Measurements from ENCODE around the gene SNX9. TPM values are rescaled to one million over a fixed set of nuclear protein-coding genes. Genes with fewer than 3 reads are reported as not detected.
"Not testable (repeated sequence)": the region's sequence is repeated elsewhere in the genome, so short reads cannot be mapped to it uniquely, and the experiment has no call there.

Gene SNX9
- total RNA-seq, 1 donor from 2014 or later = 78.1 TPM

- ATAC-seq (no peak), DNase-seq (ENCODE audit: low spot score) (no peak)
- intact Hi-C loops (cut with DNase I) = loop anchor here (10.0 kb wide), 1 partner anchor 174 kb away; no protein-coding TSS in a partner anchor
Measured at GRCh38 chr6:157848693-157849092, 25.6 kb downstream of the SNX9 start.

- DNase-seq (ENCODE audit: low spot score) = no peak
- intact Hi-C loops (cut with DNase I) = loop anchor here (10.0 kb wide), 1 partner anchor 175 kb away; no protein-coding TSS in a partner anchor
- ATAC-seq = no peak
Measured at GRCh38 chr6:157849288-157850017, 26.4 kb downstream of the SNX9 start.

GRCh38 chr6:157850030-157850429 lies 27.0 kb downstream of the SNX9 start:
- intact Hi-C loops (cut with DNase I) = no loop called here
- ATAC-seq (no peak), DNase-seq (ENCODE audit: low spot score) (no peak)

GRCh38 chr6:157853018-157853805 lies 30.2 kb downstream of the SNX9 start:
- ATAC-seq (no peak), DNase-seq (ENCODE audit: low spot score) (no peak)
- intact Hi-C loops (cut with DNase I) = no loop called here

GRCh38 chr6:157853902-157854502 lies 31.0 kb downstream of the SNX9 start:
- DNase-seq (ENCODE audit: low spot score) = no peak
- no peak for ATAC-seq
- intact Hi-C loops (cut with DNase I) = no loop called here

- ATAC-seq = no peak
Measured at GRCh38 chr6:157855325-157855724, 32.3 kb downstream of the SNX9 start.

GRCh38 chr6:157855804-157856203 lies 32.8 kb downstream of the SNX9 start:
- not testable (repeated sequence) for ATAC-seq

More at GRCh38 chr6:157855325-157855724, 32.3 kb downstream of the SNX9 start:
- no peak for DNase-seq (ENCODE audit: low spot score)
- intact Hi-C loops (cut with DNase I) = no loop called here

GRCh38 chr6:157858664-157859063 lies 35.6 kb downstream of the SNX9 start:
- ATAC-seq; DNase-seq (ENCODE audit: low spot score); intact Hi-C loops (cut with DNase I): not testable (repeated sequence)

More at GRCh38 chr6:157855804-157856203, 32.8 kb downstream of the SNX9 start:
- DNase-seq (ENCODE audit: low spot score); intact Hi-C loops (cut with DNase I): not testable (repeated sequence)

- no peak for ATAC-seq
Measured at GRCh38 chr6:157859775-157860504, 36.9 kb downstream of the SNX9 start.

GRCh38 chr6:157860505-157860991 lies 37.5 kb downstream of the SNX9 start:
- intact Hi-C loops (cut with DNase I) = no loop called here
- DNase-seq (ENCODE audit: low spot score) (no peak), ATAC-seq (no peak)

More at GRCh38 chr6:157859775-157860504, 36.9 kb downstream of the SNX9 start:
- intact Hi-C loops (cut with DNase I) = no loop called here
- no peak for DNase-seq (ENCODE audit: low spot score)

GRCh38 chr6:157861184-157861583 lies 38.1 kb downstream of the SNX9 start:
- ATAC-seq (no peak), DNase-seq (ENCODE audit: low spot score) (no peak)
- intact Hi-C loops (cut with DNase I) = no loop called here

GRCh38 chr6:157861814-157862213 lies 38.8 kb downstream of the SNX9 start:
- ATAC-seq = peak; percentile 73
- intact Hi-C loops (cut with DNase I) = no loop called here
- DNase-seq (ENCODE audit: low spot score) = no peak

- no peak for ATAC-seq
- DNase-seq (ENCODE audit: low spot score) = no peak
- intact Hi-C loops (cut with DNase I) = no loop called here
Measured at GRCh38 chr6:157862706-157863105, 39.7 kb downstream of the SNX9 start.

- DNase-seq (ENCODE audit: low spot score) = no peak
- no peak for ATAC-seq
- intact Hi-C loops (cut with DNase I) = no loop called here
Measured at GRCh38 chr6:157864185-157864761, 41.2 kb downstream of the SNX9 start.

- DNase-seq (ENCODE audit: low spot score) = no peak
- intact Hi-C loops (cut with DNase I) = no loop called here
- ATAC-seq = no peak
Measured at GRCh38 chr6:157865249-157865648, 42.2 kb downstream of the SNX9 start.

- no peak for DNase-seq (ENCODE audit: low spot score)
- intact Hi-C loops (cut with DNase I) = no loop called here
- peak; percentile 57 for ATAC-seq
Measured at GRCh38 chr6:157867155-157867559, 44.1 kb downstream of the SNX9 start.

- ATAC-seq (no peak), DNase-seq (ENCODE audit: low spot score) (no peak)
- intact Hi-C loops (cut with DNase I) = no loop called here
Measured at GRCh38 chr6:157867981-157868380, 44.9 kb downstream of the SNX9 start.

- no peak for DNase-seq (ENCODE audit: low spot score)
- intact Hi-C loops (cut with DNase I) = no loop called here
- ATAC-seq = no peak
Measured at GRCh38 chr6:157868835-157869234, 45.8 kb downstream of the SNX9 start.

Measured in sciatic nerve (tissue), 2 donors.